Measurements from ENCODE around the gene SPATA16.
"Not testable (repeated sequence)": the region's sequence is repeated elsewhere in the genome, so short reads cannot be mapped to it uniquely, and the experiment has no call there.

Gene SPATA16

GRCh38 chr3:172876297-172876696 is 264.7 kb downstream of the SPATA16 start:
- no peak for DNase-seq (ENCODE audit: low read depth)

- DNase-seq (ENCODE audit: low read depth): no peak
Observed at GRCh38 chr3:172875039-172875438, 266.0 kb downstream of the SPATA16 start.

GRCh38 chr3:172869784-172870518 is 271.1 kb downstream of the SPATA16 start:
- DNase-seq (ENCODE audit: low read depth): no peak

GRCh38 chr3:172869368-172869771 is 271.7 kb downstream of the SPATA16 start:
- peak; percentile 72 for DNase-seq (ENCODE audit: low read depth)

- DNase-seq (ENCODE audit: low read depth): no peak
Observed at GRCh38 chr3:172868582-172869200, 272.3 kb downstream of the SPATA16 start.

- DNase-seq (ENCODE audit: low read depth): not testable (repeated sequence)
Observed at GRCh38 chr3:172866726-172867350, 274.2 kb downstream of the SPATA16 start.

GRCh38 chr3:172859041-172859440 is 282.0 kb downstream of the SPATA16 start:
- DNase-seq (ENCODE audit: low read depth): peak; percentile 34

GRCh38 chr3:172856795-172857742 is 284.0 kb downstream of the SPATA16 start:
- DNase-seq (ENCODE audit: low read depth): no peak

GRCh38 chr3:172855037-172855436 is 286.0 kb downstream of the SPATA16 start:
- DNase-seq (ENCODE audit: low read depth): no peak

GRCh38 chr3:172853921-172854666 is 286.9 kb downstream of the SPATA16 start:
- no peak for DNase-seq (ENCODE audit: low read depth)

- no peak for DNase-seq (ENCODE audit: low read depth)
Observed at GRCh38 chr3:172853005-172853404, 288.0 kb downstream of the SPATA16 start.

GRCh38 chr3:172848910-172849309 is 292.1 kb downstream of the SPATA16 start:
- peak; percentile 75 for DNase-seq (ENCODE audit: low read depth)

GRCh38 chr3:172847292-172847691 is 293.7 kb downstream of the SPATA16 start:
- DNase-seq (ENCODE audit: low read depth): no peak

GRCh38 chr3:172846706-172847105 is 294.3 kb downstream of the SPATA16 start:
- DNase-seq (ENCODE audit: low read depth): peak; percentile 70

- no peak for DNase-seq (ENCODE audit: low read depth)
Observed at GRCh38 chr3:172846103-172846561, 294.9 kb downstream of the SPATA16 start.

- DNase-seq (ENCODE audit: low read depth): no peak
Observed at GRCh38 chr3:172844428-172844827, 296.6 kb downstream of the SPATA16 start.

GRCh38 chr3:172840913-172841312 is 300.1 kb downstream of the SPATA16 start:
- DNase-seq (ENCODE audit: low read depth): no peak

- no peak for DNase-seq (ENCODE audit: low read depth)
Observed at GRCh38 chr3:172840463-172840862, 300.6 kb downstream of the SPATA16 start.

GRCh38 chr3:172839679-172840078 is 301.4 kb downstream of the SPATA16 start:
- DNase-seq (ENCODE audit: low read depth): no peak

Data from amniotic epithelial cell (primary cell).